Upper lobe of left lung (tissue), 4 donors: Measurements from ENCODE around the gene NEK1.

Source experiments
- EP300 ChIP-seq, 4 donors: sonication (generic); formaldehyde crosslinking; IDR thresholded peaks; one replicate each; pipeline ENCODE4 v1.5.1; 2017; ENCODE audit warnings: antibody characterized with exemption in 4 of 4, control low read depth in 2 of 4
- TF ChIP-seq, protein P1 (sequence below), 6 experiments: fragments of 450-650 bp in 4 of 6; fragments of 200-600 bp in 2 of 6; sonication (generic) in 2 of 6; IDR thresholded peaks; one replicate each; pipeline ENCODE4 v1.5.1; 2016 to 2019; ENCODE audit warnings: antibody characterized with exemption in 6 of 6

DNA sequence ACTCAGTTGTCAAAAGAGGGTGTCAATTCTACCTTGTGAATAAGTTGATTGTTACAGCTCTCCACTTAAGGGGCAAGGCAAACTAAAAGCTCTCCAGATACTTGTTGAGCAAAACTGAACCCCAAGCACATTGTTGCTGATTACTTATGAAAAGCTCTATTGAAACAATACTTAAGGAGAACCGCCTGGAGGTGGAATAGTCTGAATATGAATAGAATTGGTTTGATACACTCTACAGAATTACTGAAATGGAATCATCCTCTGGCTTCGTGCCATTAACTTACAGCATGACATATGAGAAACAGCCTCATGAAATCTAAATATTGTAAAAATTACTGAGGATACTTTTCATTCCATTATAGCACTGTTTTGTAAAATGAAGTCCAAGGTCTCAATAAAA lies 214.6 kb downstream of the NEK1 start:
- TF ChIP-seq, protein P1, sequence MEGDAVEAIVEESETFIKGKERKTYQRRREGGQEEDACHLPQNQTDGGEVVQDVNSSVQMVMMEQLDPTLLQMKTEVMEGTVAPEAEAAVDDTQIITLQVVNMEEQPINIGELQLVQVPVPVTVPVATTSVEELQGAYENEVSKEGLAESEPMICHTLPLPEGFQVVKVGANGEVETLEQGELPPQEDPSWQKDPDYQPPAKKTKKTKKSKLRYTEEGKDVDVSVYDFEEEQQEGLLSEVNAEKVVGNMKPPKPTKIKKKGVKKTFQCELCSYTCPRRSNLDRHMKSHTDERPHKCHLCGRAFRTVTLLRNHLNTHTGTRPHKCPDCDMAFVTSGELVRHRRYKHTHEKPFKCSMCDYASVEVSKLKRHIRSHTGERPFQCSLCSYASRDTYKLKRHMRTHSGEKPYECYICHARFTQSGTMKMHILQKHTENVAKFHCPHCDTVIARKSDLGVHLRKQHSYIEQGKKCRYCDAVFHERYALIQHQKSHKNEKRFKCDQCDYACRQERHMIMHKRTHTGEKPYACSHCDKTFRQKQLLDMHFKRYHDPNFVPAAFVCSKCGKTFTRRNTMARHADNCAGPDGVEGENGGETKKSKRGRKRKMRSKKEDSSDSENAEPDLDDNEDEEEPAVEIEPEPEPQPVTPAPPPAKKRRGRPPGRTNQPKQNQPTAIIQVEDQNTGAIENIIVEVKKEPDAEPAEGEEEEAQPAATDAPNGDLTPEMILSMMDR (IDR thresholded peaks at IDR 0.05) = no peak
- no peak for TF ChIP-seq EP300 (IDR thresholded peaks at IDR 0.05)
